GM19372 (cell line): ENCODE data around the gene PIGV.
"Not testable (repeated sequence)": the region's sequence is repeated elsewhere in the genome, so short reads cannot be mapped to it uniquely, and the experiment has no call there.

Experiments
- ATAC-seq: cut with Tn5 transposase; IDR thresholded peaks from one replicate; pipeline ENCODE4 v1.9.1; 2021; ENCODE audit warnings: mild to moderate bottlenecking, low read depth, moderate library complexity; ENCODE audit not compliant: unreplicated experiment

PIGV gene

GRCh38 chr1:26829184-26829911 lies 41.6 kb downstream of the PIGV start:
- no peak for ATAC-seq

- ATAC-seq, result no peak
These were observed 43.3 kb downstream of the PIGV start for GRCh38 chr1:26831059-26831458.

- ATAC-seq, result no peak
These were observed 43.9 kb downstream of the PIGV start for GRCh38 chr1:26831546-26832248.

- no peak for ATAC-seq
These were observed 44.7 kb downstream of the PIGV start for GRCh38 chr1:26832249-26832960.

- peak; percentile 67 for ATAC-seq
These were observed 46.0 kb downstream of the PIGV start for GRCh38 chr1:26833432-26834405.

GRCh38 chr1:26837665-26838064 lies 49.9 kb downstream of the PIGV start:
- not testable (repeated sequence) for ATAC-seq

- ATAC-seq, result peak; percentile 90
These were observed 51.0 kb downstream of the PIGV start for GRCh38 chr1:26838474-26839338.

- ATAC-seq, result peak; percentile 9
These were observed 51.6 kb downstream of the PIGV start for GRCh38 chr1:26839339-26839722.

GRCh38 chr1:26839779-26840178 lies 52.0 kb downstream of the PIGV start:
- ATAC-seq, result no peak

- ATAC-seq, result no peak
These were observed 56.9 kb downstream of the PIGV start for GRCh38 chr1:26844424-26845196.

- not testable (repeated sequence) for ATAC-seq
These were observed 60.1 kb downstream of the PIGV start for GRCh38 chr1:26847826-26848225.
